NCI-H1417 treated with DMSO at 0.1 percent for 48 hours (cell line): ENCODE data around the gene ZNRF2.

Experiments used
- DNase-seq: peaks from one replicate; lab custom pipeline; 2025; lab: John Stamatoyannopoulos, UW

ZNRF2 gene

DNA sequence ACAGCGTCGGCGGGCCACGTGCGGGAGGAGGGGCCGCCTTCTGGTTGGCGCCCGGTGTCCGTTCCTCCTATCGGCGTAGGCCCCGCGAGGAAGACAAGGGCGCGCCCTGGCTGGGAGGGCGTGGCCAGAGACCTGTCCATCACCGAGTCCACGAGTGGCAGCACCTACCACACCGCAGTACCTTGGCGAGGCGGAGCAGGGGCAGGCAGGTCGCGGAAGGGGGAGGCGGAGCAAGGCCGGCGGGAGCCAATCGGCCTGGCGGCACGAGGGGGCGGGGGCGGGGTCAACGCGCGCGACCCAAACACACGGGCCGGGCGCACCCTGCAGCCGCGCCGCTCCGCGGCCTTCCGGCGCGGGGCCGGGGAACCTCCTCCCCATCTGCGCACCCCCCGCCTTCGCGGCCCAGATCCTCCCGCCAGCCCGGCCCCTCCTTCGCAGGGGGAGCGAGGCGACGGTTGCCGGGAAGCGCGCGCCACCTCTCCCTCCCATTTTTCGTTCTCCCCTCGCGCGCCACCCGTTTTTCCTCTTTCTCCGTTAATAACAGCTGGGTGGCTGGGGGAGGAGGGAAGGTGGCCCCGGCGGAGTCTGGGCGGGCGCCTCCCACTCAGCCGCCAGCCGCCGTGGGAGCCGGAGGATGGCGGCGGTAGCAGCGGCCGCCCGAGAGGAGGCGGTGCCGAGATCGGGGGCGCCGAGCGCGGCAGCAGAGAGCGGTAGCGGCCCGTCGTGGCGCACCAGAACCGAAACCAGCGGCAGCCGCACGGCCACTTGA, at the start of gene ZNRF2:
Gene ZNRF2 (plus strand): TSS at position 300 of the 769 bp plus-strand sequence. CDS start 761 bp downstream, outside the sequence.
- DNase-seq, result peak; percentile 96

DNA sequence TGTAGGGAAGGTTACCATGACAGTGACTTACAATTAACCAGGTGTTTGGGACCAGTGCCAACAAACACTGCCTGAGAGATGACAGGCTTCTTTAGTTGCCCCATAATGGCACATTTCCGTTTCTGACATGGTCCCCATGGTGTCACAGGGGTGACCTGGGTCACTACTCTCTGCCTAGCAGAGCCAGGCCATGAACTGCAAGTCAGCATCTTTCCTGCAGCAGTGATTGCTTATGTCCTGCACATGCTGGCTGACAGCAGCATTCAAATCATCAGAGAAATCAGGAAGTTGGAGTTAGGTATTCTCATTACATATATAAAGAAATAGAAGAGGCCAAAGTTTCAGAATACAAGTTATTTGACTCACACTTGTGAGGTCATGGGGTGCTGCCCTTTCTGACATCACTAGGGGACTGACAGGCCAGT, 47.1 kb upstream of the ZNRF2 start:
- peak; percentile 5 for DNase-seq

DNA sequence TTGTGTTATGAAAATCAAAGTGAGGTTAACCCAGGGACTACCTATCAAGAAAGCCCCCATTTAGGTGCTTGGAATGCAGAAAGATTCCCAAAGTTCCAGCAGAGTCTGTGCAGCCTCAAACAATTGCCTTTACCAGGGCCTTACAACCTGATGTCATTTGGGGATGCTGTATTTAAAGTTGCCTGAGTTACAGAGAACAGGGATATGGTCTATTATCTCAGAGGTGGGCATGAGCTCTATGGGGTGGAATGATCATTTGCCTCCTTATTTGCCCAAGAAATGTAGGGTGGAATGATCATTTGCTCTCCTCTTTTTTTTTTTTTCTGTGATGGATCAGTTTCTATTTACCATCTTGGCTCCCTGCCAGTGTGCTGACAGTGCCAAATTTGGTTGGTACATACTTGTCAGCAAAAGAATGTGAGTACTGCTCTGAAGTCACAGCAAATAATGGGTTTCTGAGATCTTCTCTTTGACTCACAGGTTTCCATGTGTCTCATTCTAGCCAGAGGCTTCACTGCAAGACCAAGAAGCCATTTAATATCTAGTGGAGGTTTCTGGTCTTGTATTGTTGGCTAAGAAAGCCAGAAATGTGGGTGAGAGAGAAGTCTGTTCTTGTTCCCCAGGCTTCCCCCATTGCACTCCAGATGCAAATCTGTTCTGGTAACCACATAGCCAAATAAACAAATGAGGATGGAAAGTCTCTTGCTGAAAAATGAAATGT, 45.5 kb upstream of the ZNRF2 start:
- DNase-seq, result peak; percentile 9

DNA sequence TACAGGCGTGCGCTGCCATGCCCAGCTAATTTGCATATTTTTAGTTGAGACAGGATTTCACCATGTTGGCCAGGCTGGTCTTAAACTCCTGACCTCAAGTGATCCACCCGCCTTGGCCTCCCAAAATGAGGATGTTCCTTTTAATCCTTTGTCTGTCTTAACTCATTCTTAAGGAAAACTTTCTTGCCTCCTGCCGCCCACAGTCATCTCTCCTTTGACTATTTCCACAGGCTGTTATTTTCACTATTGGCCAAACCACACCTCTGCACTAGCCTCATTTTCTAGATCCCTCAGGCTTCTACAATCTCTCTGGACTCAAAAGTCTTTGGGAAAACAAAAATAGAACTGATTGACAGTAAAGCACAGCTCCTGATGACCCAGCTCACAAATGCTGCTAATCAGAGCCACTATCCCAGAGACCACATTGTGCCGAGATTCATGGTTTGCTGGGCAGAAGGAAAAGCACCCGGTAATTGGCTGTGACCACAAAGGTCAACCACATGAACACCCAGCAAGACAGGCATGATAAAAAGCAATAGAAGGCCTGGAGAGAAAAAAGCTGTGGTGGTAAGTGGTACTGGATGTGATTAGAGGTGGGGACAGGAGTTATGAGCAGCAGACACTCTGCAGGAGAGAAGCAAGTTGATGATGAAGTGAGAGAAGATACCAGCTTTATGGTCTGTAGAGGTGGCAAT, 44.1 kb upstream of the ZNRF2 start:
- DNase-seq, result no peak

DNA sequence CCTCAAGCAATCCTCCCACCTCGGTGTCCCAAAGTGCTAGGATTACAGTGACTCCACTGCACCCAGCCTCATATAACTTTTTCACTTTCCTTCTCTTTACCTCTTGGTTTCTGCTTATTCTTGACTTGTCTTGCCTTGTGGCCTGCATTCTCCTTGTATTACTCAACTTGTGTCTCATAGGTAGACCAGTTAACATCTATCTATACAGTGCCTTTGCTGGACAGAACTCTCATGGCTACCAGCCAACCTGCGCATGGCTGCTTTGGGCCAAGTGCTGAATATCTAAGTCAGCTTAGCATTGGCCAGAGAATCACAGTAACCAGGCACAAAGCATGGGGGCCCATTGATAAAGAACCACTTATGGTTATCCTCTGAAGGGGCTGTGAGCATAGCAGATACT, 42.6 kb upstream of the ZNRF2 start:
- DNase-seq, result no peak

DNA sequence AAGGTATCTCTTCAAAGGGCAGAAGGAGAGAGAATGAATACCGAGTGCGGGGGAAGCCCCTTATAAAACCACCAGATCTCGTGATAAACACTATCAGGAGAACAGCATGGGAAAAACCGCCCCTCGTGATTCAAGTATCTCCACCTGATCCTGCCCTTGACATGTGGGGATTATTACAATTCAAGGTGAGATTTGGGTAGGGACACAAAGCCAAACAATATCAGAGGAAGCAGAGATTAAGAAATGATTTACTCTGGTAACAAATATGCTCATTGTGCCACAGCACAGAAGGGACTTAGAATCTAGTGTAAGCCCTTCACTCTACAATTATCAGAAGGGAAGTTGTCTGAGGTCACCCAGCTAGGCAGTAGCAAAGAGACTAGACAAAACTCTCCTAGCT, 40.1 kb upstream of the ZNRF2 start:
- no peak for DNase-seq

DNA sequence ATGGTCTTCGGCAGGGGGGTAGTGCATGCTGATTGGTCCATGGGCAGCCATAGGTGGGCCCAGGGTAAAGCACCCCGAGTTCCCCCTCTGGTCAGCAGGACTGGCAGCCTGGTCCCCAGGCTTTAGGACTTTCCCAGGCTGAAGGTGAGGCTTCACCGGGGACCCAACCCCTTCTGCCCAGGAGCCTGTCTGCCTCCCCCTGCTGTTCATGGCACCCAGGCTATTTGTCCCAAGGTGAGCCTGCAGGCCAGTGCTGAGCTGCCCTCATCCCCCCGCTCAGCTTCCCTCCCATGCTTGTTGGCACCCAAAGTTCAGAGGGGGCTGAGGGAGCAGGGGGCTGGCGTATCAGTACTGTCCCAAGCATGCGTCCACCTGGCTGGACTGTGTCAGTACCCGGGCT, 38.5 kb upstream of the ZNRF2 start:
- DNase-seq, result no peak

DNA sequence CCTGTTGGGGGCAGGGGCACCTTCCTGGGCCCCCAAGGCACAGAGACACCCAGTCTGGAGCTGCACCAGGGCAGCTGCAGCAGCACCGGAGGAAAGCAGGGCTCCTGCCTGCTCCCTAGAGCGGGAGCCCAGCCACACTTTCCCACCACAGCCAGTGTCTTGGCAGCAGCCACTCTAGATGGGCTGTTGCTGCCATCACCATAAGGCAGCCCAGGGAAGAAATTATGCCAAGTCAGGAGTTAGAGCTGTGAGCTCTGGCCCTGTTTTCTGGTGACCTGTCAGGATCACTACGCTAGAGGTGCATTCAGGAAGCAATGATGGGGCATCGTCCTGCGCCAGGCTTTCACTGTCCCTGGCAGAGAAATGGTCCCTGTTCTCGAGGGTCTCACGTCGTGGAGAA, 38.0 kb upstream of the ZNRF2 start:
- no peak for DNase-seq

DNA sequence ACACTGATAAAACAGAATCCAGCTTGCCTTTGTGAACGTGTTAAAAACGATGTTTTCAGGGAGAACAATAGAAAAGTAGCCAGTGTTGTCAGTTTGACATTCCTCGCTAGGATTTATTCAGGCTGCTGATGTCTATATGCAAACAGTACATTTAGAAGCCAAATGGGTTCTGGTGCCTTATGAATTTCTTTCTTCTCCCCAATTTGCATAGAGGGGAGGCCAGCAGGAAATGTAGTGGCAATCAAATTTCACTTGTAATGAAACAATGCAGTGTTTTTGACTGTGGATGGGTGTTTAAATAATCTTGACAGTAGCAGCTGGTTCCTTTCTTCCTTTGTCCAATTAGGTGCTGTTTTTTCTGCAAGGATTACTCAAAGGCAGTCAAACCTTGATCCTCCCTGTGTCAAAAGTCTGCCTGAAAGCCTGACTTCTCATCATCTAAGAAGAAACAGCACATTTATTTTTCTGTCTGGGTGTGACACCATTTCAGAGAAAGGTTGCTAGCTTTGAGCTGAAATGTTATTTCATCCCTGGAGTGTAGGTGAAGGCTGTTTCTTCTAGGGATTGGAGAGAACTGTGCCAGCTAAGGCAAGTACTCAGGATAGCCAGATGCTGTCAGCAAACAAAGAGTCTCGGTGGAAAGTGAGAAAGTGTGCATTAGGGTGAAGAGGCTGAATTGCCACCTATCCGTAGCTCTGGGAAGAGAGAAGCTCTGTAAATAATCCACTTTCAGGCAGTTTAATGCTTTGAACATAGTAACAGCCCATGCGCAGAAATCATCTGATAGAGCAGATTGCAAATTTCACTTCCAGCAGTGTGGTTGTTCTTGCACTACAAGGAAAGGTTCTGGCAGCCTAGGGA, 36.6 kb upstream of the ZNRF2 start:
- peak; percentile 53 for DNase-seq

DNA sequence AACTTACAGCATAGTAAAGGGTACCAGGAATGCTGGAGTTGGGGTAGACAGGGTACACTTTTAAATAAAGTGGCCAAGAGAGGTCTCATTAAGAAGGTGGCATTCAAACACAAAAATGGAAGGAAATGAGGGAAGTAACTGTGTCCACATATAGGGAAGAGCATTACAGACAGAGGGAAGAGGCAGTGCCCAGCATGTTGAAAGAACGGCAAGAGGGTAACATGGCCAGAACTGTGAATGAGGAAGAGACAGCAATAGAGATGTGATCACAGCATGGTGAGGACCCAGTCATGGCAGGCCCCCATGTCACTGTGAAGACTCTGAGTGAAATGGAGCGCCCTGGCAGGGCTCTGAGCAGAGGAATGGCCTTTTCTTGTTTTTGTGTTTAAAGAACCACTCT, 35.1 kb upstream of the ZNRF2 start:
- DNase-seq, result no peak

DNA sequence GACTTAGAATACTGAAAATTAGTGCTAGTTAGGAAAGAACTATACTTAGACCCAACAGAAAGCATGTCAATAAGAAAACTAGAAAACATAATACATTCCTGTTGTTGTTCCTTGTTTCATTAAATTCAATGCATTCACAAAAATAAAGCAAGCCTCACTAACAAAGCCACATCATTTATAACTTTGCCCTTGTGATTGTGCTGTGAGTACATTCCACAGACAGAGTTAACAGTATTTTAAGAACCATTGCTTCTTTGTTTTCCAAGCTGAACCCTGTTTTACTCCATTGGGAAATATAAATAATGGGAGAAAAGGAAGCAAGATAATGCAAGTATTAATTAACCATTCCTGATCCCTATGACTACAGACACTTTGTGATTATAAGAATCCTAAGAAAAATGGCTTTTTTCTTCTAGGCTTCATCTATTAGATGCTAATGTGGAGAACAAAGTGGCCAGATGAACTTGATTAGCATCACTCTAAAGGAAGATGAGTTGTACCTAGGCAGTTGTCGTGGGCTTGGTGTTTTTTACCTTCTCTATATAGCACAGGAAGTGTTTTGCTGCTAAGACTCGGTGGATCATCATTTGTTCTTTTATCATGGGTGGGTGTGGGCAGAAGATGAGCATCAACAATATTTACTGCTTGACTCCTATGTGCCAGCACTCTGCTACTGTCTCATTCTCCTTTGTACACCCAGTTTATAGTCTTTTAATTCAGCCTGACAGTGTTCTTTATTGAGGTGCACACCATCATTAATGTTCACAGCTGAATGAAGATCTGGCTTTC, 34.2 kb upstream of the ZNRF2 start:
- no peak for DNase-seq

DNA sequence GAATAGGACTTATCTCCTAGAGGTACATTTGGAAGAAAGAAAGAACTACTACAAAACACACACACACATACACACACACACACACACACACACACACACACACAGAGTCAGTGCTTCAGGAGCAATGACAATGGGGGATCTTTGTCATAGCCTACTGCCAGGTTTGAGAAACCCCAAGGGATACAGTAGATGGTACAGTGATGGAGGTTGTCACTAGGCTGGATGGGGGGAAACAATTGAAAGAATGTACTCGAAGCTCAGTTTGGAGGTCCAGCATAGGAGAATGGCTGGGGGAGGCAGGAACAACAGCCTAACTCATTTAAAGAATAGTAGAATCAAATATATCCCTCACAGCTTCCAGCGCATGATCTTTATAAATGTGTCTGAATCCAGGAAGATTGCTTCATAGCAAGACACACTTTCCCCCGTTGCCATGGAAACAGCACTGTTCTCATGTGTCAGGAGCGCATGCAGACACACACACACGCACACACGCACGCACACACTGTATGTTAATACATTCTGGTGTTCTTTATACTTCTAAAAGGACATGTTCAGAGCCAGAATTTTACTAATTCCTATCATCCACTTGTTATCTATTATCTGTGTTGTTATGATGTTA, 32.6 kb upstream of the ZNRF2 start:
- no peak for DNase-seq

DNA sequence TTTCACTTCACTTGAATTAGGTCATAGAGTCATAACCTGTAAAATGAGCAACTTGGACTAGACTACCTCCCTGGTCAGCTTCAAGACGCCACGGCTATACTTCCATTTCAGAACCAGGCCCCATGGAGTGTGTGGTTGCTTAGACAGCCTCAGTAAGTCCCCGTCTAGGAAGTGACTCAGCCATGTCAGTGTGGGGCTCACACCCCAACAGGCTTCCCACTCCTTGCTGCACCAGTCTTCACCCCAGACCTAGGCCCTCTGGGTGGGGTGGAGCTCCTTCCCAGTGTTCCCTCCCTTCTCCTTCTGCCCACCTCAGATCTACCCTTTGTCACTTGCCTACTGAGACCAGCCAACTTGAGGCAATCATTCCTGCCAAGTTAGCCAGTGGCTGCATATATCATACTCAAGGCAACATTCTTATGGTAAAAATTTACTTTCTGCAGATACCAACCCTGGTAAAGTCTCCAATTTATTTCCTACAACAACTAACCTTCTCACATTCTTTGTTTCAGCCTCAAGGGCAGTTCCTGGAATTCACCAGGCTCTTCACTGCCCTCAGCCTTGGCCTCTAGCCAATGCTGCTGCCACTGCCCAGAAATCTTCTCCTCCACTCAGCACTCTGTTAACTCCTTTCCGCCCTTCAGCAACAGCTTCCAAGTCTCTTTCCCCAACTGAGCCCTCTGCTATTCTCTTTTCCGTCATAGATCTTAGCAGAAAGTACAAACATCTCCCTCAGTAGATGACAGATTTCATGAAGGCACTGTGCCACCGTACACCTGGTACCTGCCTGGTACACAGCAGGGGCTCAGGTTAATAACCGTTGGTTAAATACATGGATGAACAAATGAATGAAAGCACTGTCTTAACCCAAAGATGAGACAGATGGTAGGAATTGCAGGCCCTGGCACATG, 31.3 kb upstream of the ZNRF2 start:
- DNase-seq, result peak; percentile 3

DNA sequence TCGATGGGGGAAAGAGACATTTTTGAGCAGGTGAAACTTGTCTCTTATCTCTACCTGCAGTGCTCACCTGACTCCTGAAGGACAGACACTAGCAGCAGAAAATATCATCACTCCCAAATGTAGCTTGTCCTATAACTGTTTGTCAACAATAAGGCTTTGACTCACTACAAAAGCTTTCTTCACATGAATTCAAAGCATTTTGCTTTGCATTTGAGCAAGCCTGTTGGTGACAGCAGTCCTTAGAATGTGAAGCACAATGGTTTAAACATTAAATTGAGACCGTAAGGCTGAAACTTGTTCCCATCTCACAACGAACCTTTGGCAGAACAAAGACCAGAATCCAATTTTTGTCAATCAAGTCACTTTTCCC, 30.6 kb upstream of the ZNRF2 start:
- DNase-seq, result no peak

DNA sequence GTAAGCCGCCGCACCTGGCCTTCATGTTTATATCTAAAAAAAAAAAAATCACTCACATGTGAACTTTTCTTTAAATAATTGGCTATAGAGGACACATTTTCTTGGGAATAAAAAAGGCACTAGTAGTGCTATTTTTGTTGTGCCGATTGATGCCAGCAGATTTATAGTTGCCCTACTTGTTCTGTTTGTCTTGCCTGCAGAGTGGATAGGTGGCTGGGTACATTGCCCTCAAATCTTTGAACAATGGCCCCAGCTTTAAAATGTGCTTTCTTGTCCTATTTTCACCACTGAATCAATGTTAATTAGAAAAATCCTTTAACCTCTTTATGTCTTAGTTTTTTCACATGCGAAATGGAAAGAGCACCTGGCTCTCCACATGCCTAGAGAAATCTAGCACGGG, 30.1 kb upstream of the ZNRF2 start:
- DNase-seq, result no peak

DNA sequence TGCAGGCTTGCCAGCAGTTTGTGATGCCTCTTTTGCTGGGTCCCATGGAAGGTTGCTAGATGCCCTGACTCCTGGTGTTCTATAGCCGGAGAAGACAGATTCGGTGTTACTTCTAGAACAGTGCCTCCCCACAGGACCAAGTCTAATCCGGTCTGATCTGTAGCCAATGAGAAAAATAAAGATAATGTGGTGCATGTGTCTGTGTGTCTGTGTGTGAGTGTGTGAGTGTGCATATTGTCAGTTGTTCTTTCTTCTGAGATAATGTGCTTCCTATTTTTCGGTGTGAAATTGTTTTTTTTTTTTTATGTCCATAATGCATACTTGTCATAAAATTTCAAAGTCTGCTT, 29.7 kb upstream of the ZNRF2 start:
- DNase-seq, result no peak

DNA sequence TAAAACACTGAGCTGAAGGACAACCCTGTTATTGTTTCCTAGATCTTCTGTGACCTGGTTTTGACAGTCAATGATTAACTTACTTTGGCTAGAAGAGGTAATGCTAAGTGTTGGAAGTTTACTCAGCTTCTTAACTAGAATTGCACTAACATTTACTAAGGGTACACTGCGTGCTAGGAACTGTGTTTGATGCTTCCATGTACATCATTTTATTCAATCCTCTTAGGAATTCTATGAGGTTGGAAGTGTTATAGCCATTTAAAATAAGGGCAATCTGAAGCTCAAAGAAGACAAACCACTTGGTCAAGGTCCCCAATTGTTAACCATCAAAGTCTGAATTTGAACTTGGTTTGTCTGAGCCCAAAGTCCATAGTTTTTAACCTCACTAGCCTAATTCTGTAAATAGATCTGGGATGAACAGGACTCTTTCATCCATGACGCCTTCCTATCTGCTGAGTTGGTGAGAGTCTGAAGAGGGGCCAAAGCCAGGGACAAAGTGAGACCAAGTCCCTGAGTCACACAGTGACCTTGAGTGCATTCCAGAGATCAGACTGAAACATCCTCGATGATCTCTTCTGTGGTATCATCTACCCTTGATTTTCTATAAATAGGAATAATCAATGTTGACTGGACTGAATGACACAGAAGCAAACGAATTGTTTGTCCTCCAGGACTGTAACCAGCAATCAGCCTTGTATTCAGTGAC, 29.2 kb upstream of the ZNRF2 start:
- no peak for DNase-seq

DNA sequence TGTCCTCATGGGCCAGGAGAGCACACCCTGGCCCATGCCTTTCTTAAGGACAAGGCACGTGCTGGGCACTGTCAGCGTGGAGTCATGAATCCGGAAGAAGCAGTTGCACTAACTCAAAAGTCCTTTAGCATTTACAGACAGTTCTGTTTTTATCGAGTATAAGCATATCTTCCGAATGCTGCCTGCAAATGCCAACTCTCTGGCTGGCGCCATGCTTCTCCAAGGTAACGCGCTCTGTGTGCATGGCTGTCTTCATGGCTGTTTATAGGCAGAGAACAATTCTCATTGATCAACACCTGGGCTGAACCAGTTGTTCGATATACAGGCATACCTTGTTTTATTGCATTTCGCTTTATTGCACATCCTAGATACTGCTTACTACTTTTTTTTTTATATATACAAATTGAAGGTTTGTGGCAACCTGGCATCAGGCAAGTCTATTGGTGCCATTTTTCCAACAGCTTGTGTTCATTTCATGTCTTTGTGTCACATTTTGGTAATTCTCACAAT, 28.0 kb upstream of the ZNRF2 start:
- no peak for DNase-seq

DNA sequence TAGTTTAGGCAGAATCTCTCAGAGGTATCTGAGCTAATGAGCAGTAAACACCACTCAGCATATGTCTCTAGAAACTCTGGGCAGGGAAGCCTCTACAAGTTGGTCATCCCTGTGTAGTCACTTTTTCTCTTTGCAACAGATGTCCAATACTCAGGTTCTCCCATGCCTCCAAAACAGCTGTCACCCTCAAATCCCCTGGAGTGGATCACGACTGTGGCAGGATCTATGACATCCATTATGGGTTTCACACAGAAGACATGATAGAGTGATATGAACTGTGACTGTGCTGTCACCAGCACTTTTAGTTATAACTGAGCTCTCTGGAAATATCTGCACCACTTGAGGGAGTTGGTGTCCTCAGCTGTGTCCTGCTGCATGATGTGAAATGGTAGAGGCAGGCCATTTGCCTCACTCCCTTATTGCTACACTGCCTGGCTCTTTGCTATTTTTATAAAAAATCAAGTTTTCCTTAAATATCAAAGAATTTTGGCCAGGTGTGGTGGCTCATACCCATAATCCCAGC, 24.1 kb upstream of the ZNRF2 start:
- DNase-seq, result no peak
